ENCODE data around the gene SHISA2.
"Not testable (repeated sequence)": the region's sequence is repeated elsewhere in the genome, so short reads cannot be mapped to it uniquely, and the experiment has no call there.

Gene SHISA2

GRCh38 chr13:26051657-26052311, at the start of gene SHISA2:
TSS of gene SHISA2 (minus strand) at chr13:26052016. CDS start at chr13:26050975, 1,041 bp downstream.
- peak; percentile 29 for DNase-seq

- no peak for DNase-seq
Observed at GRCh38 chr13:26095846-26096610, 44.2 kb upstream of the SHISA2 start.

GRCh38 chr13:26095338-26095737, 43.5 kb upstream of the SHISA2 start:
- DNase-seq: no peak

GRCh38 chr13:26076821-26077220, 25.0 kb upstream of the SHISA2 start:
- DNase-seq: not testable (repeated sequence)

- no peak for DNase-seq
Observed at GRCh38 chr13:26075498-26075897, 23.7 kb upstream of the SHISA2 start.

- no peak for DNase-seq
Observed at GRCh38 chr13:26074706-26075105, 22.9 kb upstream of the SHISA2 start.

- DNase-seq: not testable (repeated sequence)
Observed at GRCh38 chr13:26072335-26072734, 20.5 kb upstream of the SHISA2 start.

- no peak for DNase-seq
Observed at GRCh38 chr13:26071691-26072090, 19.9 kb upstream of the SHISA2 start.

GRCh38 chr13:26069642-26070041, 17.8 kb upstream of the SHISA2 start:
- DNase-seq: not testable (repeated sequence)

- DNase-seq: not testable (repeated sequence)
Observed at GRCh38 chr13:26068372-26068771, 16.6 kb upstream of the SHISA2 start.

GRCh38 chr13:26067601-26068000, 15.8 kb upstream of the SHISA2 start:
- no peak for DNase-seq

GRCh38 chr13:26066492-26066891, 14.7 kb upstream of the SHISA2 start:
- not testable (repeated sequence) for DNase-seq

GRCh38 chr13:26062853-26063444, 11.1 kb upstream of the SHISA2 start:
- DNase-seq: peak; percentile 62

GRCh38 chr13:26061947-26062346, 10.1 kb upstream of the SHISA2 start:
- no peak for DNase-seq

GRCh38 chr13:26061256-26061655, 9.4 kb upstream of the SHISA2 start:
- DNase-seq: no peak

GRCh38 chr13:26060357-26060756, 8.5 kb upstream of the SHISA2 start:
- no peak for DNase-seq

GRCh38 chr13:26058704-26059103, 6.9 kb upstream of the SHISA2 start:
- no peak for DNase-seq

- DNase-seq: no peak
Observed at GRCh38 chr13:26054896-26055295, 3.1 kb upstream of the SHISA2 start.

- DNase-seq: no peak
Observed at GRCh38 chr13:26053418-26053980, 1.7 kb upstream of the SHISA2 start.

GRCh38 chr13:26052337-26052736, 521 bp upstream of the SHISA2 start:
- no peak for DNase-seq

GRCh38 chr13:26051231-26051656, 572 bp downstream of the SHISA2 start:
- no peak for DNase-seq

- DNase-seq: no peak
Observed at GRCh38 chr13:26050568-26051230, 1.1 kb downstream of the SHISA2 start.

GRCh38 chr13:26048741-26049140, 3.1 kb downstream of the SHISA2 start:
- DNase-seq: no peak
